DOHH2 (cell line): Measurements from ENCODE around the gene MTF1.

Experiments
- H3F3A ChIP-seq: fragments of 200-600 bp; sonication (generic), shearing (Covaris generic); 2 replicates; pipeline ENCODE4 v1.6.0; 2016; ENCODE audit warnings: antibody characterized with exemption, mild to moderate bottlenecking; ENCODE audit not compliant: control insufficient read depth, insufficient read depth
- H3K27ac ChIP-seq: fragments of 200-600 bp; sonication (generic); 2 replicates; pipeline ENCODE4 v1.5.1; 2014; ENCODE audit warnings: low read depth, mild to moderate bottlenecking, low read length, moderate library complexity
- H3K27me3 ChIP-seq: fragments of 200-600 bp; sonication (generic); 2 replicates; pipeline ENCODE4 v1.6.1; 2014; ENCODE audit warnings: mild to moderate bottlenecking, low read length, mixed read lengths; ENCODE audit not compliant: control insufficient read depth
- H3K36me3 ChIP-seq: fragments of 200-600 bp; sonication (generic); 2 replicates; pipeline ENCODE4 v1.6.1; 2014; ENCODE audit warnings: mild to moderate bottlenecking, low read length, moderate library complexity, mixed read lengths; ENCODE audit not compliant: control insufficient read depth
- H3K4me1 ChIP-seq: fragments of 200-600 bp; sonication (generic); 2 replicates; pipeline ENCODE4 v1.6.1; 2014; ENCODE audit warnings: mild to moderate bottlenecking, low read length, mixed read lengths; ENCODE audit not compliant: control insufficient read depth
- H3K4me2 ChIP-seq: fragments of 200-600 bp; sonication (generic); 2 replicates; pipeline ENCODE4 v1.6.0; 2014; ENCODE audit warnings: mild to moderate bottlenecking, low read length, moderate library complexity
- H3K4me3 ChIP-seq: fragments of 200-600 bp; sonication (generic); 2 replicates; pipeline ENCODE4 v1.5.1; 2014; ENCODE audit warnings: mild to moderate bottlenecking, low read length, mixed read lengths
- H3K79me2 ChIP-seq: fragments of 200-600 bp; sonication (generic); 2 replicates; pipeline ENCODE4 v1.6.1; 2014; ENCODE audit warnings: mild to moderate bottlenecking, low read length, mixed read lengths; ENCODE audit not compliant: control insufficient read depth
- H3K9me2 ChIP-seq: fragments of 200-600 bp; sonication (generic); replicated peaks from 2 replicates; pipeline ENCODE4 v1.6.1; 2014; ENCODE audit warnings: mild to moderate bottlenecking, low read length, mixed read lengths; ENCODE audit not compliant: control insufficient read depth
- H3K9me3 ChIP-seq: fragments of 200-600 bp; sonication (generic); 2 replicates; pipeline ENCODE4 v1.6.1; 2014; ENCODE audit warnings: antibody characterized with exemption, low read length, mixed read lengths; ENCODE audit not compliant: control insufficient read depth, insufficient read depth
- H4K20me1 ChIP-seq: fragments of 200-600 bp; sonication (generic); 2 replicates; pipeline ENCODE4 v1.6.0; 2014; ENCODE audit warnings: low read depth, mild to moderate bottlenecking, antibody characterized with exemption, low read length, moderate library complexity; ENCODE audit not compliant: control insufficient read depth, insufficient read depth
- CTCF ChIP-seq: fragments of 200-600 bp; sonication (generic); IDR thresholded peaks from one replicate; pipeline ENCODE4 v1.5.1; 2014; ENCODE audit warnings: antibody characterized with exemption, mild to moderate bottlenecking, low read depth, low read length; ENCODE audit not compliant: poor library complexity, severe bottlenecking
- EZH2phosphoT487 ChIP-seq: fragments of 200-600 bp; sonication (generic); IDR thresholded peaks from 2 replicates; pipeline ENCODE4 v1.6.1; 2017; ENCODE audit warnings: borderline replicate concordance, mild to moderate bottlenecking, antibody characterized with exemption, low read length, moderate library complexity, mixed read lengths

MTF1 gene

GRCh38 chr1:37767488-37767887 lies 91.9 kb downstream of the MTF1 start:
- no peaks in the 10 kb centered on the region for H3F3A ChIP-seq
- no peak overlapping the region for H3K4me2 ChIP-seq
- no peaks in the 10 kb centered on the region for H3K9me3 ChIP-seq
- no peaks in the 10 kb centered on the region for H4K20me1 ChIP-seq
- no peaks in the 10 kb centered on the region for H3K36me3 ChIP-seq
- H3K79me2 ChIP-seq = no peaks in the 10 kb centered on the region
- H3K4me3 ChIP-seq = no peak overlapping the region
- H3K27me3 ChIP-seq = peaks cover 41% of the 10 kb centered on the region
- H3K9me2 ChIP-seq = no peaks in the 10 kb centered on the region
- TF ChIP-seq EZH2phosphoT487 (no peak), CTCF (no peak)
- peaks cover 7% of the 10 kb centered on the region for H3K4me1 ChIP-seq
- H3K27ac ChIP-seq = no peak overlapping the region

GRCh38 chr1:37765916-37766664 lies 93.3 kb downstream of the MTF1 start:
- no peak overlapping the region for H3K27ac ChIP-seq
- H3F3A ChIP-seq = no peaks in the 10 kb centered on the region
- H3K4me2 ChIP-seq = peak overlapping the region; percentile 41
- no peaks in the 10 kb centered on the region for H3K9me2 ChIP-seq
- peaks cover 41% of the 10 kb centered on the region for H3K27me3 ChIP-seq
- H3K36me3 ChIP-seq = no peaks in the 10 kb centered on the region
- no peaks in the 10 kb centered on the region for H4K20me1 ChIP-seq
- H3K9me3 ChIP-seq = no peaks in the 10 kb centered on the region
- no peaks in the 10 kb centered on the region for H3K79me2 ChIP-seq
- TF ChIP-seq CTCF (peak; percentile 57), EZH2phosphoT487 (no peak)
- peak overlapping the region; percentile 20 for H3K4me3 ChIP-seq
- peaks cover 7% of the 10 kb centered on the region for H3K4me1 ChIP-seq

DNA sequence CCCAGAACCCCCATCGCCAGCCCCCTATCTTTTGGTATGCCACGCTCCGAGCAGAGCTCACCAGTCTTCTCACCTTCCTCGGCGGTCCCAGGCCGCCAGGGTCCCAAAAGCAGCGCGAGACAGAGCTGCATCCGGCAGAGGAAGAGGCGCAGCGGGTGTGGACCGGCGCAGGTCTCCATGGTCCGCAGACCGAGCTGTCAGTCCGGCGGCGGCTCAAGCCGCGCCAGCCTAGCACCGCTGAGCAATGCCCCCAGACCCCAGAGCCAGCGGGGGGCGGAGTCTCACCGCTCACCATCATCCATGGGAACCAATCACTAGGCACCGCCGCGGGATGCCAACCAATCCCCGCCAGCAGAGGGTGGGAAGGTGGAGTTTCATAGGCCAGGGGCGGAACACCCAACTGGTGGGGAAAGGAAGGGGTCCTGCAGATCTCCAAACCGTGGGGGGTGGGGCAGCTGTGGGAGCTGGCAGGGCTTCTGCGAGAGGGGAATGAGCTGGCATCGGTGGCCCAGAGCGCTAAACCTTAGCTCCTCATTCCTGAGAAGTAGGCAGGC lies 94.4 kb downstream of the MTF1 start, which contains the start of gene EPHA10:
TSS of gene EPHA10 (minus strand) at position 233 of the 554 bp plus-strand sequence. CDS start at position 179, 54 bp downstream.
- Histone ChIP-seq H3K4me3 (peak within 1 kb of the TSS; percentile 20), H3K4me1 (peaks cover 7% of the 10 kb centered on the region), H3K27ac (no peak within 1 kb of the TSS)

More for the DNA sequence above, 94.4 kb downstream of the MTF1 start, which contains the start of gene EPHA10:
- H3K9me2 ChIP-seq = no peaks in the 10 kb centered on the region
- no peaks in the 10 kb centered on the region for H3K9me3 ChIP-seq
- TF ChIP-seq EZH2phosphoT487 (no peak), CTCF (no peak)
- H4K20me1 ChIP-seq = no peaks in the 10 kb centered on the region
- peak within 1 kb of the TSS; percentile 41 for H3K4me2 ChIP-seq
- no peaks in the 10 kb centered on the region for H3F3A ChIP-seq
- H3K36me3 ChIP-seq = no peaks in the 10 kb centered on the region
- peaks cover 35% of the 10 kb centered on the region for H3K27me3 ChIP-seq
- H3K79me2 ChIP-seq = no peaks in the 10 kb centered on the region
